HFFc6 (cell line): Measurements from ENCODE around the gene SPOCD1. TPM values are rescaled to one million over a fixed set of nuclear protein-coding genes. Genes with fewer than 3 reads are reported as not detected.

Experiments
- DNase-seq: peaks from one replicate; pipeline ENCODE4 v3.0.0-alpha.2; 2018
- H3K27ac Mint-ChIP-seq: 2 replicates; pipeline ENCODE4 v1.8.0; 2020; ENCODE audit warnings: mild to moderate bottlenecking, mixed read lengths
- H3K27me3 Mint-ChIP-seq: 2 replicates; pipeline ENCODE4 v1.8.0; 2021; ENCODE audit warnings: mild to moderate bottlenecking, moderate library complexity, mixed read lengths; ENCODE audit not compliant: insufficient read depth
- H3K36me3 Mint-ChIP-seq: 2 replicates; pipeline ENCODE4 v1.8.0; 2021; ENCODE audit warnings: low read depth, mixed read lengths
- H3K4me1 Mint-ChIP-seq: 2 replicates; pipeline ENCODE4 v1.8.0; 2020; ENCODE audit warnings: low read depth, mixed read lengths
- H3K4me3 Mint-ChIP-seq: 2 replicates; pipeline ENCODE4 v1.8.0; 2020; ENCODE audit warnings: mild to moderate bottlenecking, moderate library complexity, mixed read lengths
- H3K9me3 Mint-ChIP-seq: 2 replicates; pipeline ENCODE4 v1.8.0; 2020; ENCODE audit warnings: mild to moderate bottlenecking, mixed read lengths
- total RNA-seq, 6 experiments: library from RNA; stranded (reverse); fragmentation: NEBNext Ultra II Directional; extraction: Animal tissue kit (Norgen Biotek cat#: 25700); gene quantifications; 2 replicates in 1 of 6; 3 replicates in 5 of 6; pipeline ENCODE4 v1.2.3, GENCODE V29; 2021
- TF ChIP-seq, protein P1 (sequence below): fragments of 200-600 bp; sonication (generic); IDR thresholded peaks from 2 replicates; pipeline ENCODE4 v1.5.0; 2021; ENCODE audit warnings: antibody characterized with exemption, mild to moderate bottlenecking

Gene SPOCD1
- total RNA-seq, 6 experiments from 2014 or later: 33.7 to 40.4 (median 35.8) TPM

DNA sequence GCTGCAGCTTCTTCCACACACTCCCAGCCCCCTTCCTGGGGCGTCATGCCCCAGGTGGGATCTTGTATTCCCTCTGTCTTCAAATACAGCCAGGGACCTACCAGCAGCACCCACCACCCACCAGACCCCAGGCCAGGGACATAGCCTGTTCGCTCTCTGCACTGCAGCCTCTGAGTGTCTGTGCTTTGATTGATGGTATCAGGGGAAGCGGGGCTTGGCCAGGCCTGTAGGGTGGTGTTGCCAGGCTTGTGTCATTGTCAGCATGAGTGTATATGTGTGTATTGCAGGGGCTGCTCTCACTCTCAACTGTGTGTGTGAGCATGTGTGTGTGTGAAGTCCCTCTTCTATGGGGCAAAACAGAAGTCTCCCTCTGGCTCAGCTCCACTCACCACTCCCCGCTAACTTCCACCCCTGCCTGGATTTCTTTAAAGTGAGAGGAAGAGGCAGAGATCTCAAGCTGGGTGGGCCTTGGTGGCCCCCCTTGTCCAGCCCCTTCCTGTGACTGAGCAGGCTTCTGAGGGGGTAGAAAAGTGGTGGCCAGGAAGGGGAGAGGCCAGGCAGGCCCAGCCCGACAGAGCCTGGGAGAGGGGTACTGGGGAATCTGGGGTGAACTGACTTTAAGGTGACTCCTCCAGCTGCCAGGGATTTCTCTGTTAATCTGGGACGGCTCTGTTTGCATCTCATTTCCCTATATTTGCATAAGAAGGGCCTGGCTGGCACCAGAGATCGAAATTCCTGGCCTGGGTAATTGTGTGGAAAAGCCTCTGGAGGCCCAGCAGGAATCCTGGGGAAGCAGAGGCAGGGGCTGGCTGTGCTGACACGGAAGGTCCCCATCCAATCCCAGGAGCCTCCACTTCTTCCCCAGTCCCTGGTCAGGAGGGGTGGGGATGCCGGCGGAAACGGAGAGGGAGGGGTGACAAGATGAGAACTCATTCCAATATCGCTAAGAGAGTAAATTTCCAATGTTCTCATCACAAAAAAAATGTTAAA is 33.1 kb downstream of the SPOCD1 start:
- Mint-ChIP-seq H3K27me3 (no peaks in the 10 kb centered on the region; the same call in 1 of the 2 replicates), H3K4me3 (no peak overlapping the region), H3K36me3 (no peaks in the 10 kb centered on the region), H3K9me3 (no peaks in the 10 kb centered on the region), H3K27ac (no peak overlapping the region), H3K4me1 (peaks cover 5% of the 10 kb centered on the region)
- TF ChIP-seq, protein P1, sequence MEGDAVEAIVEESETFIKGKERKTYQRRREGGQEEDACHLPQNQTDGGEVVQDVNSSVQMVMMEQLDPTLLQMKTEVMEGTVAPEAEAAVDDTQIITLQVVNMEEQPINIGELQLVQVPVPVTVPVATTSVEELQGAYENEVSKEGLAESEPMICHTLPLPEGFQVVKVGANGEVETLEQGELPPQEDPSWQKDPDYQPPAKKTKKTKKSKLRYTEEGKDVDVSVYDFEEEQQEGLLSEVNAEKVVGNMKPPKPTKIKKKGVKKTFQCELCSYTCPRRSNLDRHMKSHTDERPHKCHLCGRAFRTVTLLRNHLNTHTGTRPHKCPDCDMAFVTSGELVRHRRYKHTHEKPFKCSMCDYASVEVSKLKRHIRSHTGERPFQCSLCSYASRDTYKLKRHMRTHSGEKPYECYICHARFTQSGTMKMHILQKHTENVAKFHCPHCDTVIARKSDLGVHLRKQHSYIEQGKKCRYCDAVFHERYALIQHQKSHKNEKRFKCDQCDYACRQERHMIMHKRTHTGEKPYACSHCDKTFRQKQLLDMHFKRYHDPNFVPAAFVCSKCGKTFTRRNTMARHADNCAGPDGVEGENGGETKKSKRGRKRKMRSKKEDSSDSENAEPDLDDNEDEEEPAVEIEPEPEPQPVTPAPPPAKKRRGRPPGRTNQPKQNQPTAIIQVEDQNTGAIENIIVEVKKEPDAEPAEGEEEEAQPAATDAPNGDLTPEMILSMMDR: no peak
- no peak for DNase-seq

DNA sequence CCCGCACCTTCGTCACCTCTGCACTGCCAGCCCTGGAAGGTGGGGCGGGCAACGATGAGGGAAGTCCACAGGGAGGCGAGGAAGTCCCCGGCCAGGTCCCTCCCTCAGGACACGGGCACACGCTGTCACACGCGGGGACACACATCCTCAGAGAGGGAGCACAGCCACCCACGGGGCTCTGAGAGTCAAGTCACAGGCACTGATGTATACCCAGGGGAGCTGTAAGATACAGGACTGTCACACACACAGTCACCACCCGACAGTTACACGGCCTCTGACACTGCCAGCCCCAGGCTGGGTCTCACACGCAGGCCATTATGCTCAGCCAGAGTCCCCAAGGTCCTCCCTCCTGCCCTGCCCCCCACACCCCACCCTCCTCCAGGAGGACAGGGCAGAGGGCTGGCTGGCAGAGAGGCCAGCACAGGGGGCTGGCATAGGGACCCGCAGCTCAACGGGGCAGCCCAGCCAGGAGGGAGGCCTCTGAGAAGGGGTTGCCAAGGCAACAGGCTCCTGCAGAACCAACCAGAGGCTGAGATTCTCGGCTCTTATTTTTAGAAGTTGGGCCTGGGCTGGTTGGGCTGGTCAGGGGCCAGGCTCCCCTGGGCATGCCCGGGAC is 34.0 kb downstream of the SPOCD1 start:
- no peak overlapping the region for H3K27ac Mint-ChIP-seq
- H3K36me3 Mint-ChIP-seq: no peaks in the 10 kb centered on the region
- TF ChIP-seq, protein P1: no peak
- DNase-seq: no peak
- H3K4me3 Mint-ChIP-seq: no peak overlapping the region
- no peaks in the 10 kb centered on the region for H3K4me1 Mint-ChIP-seq
- no peaks in the 10 kb centered on the region for H3K9me3 Mint-ChIP-seq
- no peaks in the 10 kb centered on the region; the same call in 1 of the 2 replicates for H3K27me3 Mint-ChIP-seq

DNA sequence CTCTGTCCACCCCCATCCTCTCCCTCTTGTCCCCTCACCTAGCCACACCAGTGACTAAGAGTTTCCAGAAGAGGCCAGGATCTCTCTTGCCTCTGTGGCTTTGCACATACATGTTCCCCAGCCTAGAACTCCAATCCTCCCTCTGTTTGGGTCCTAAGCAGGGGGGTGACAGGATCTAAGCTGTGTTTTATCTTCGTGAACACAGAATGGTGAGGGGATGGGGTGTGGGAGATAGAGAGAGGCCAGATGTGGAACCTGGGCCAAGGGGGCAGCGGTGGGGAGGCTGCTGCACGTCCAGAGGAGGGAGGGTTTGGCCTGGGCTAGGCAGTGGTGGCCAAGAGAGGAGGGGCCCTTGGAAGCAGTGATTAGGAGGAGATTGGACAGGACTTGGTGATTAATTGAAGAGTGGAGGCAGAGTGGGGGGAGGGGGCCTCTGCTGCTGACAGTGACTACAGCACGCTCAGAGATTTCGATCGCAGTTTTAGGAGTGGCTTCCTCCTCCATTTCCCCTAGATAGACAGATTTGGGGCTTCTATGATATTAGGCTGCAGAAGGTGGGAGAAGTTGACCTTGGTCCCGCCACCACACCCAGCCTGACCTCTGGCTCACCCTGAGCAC is 34.6 kb downstream of the SPOCD1 start:
- Mint-ChIP-seq H3K27me3 (no peaks in the 10 kb centered on the region; the same call in 1 of the 2 replicates), H3K27ac (no peak overlapping the region)

DNA sequence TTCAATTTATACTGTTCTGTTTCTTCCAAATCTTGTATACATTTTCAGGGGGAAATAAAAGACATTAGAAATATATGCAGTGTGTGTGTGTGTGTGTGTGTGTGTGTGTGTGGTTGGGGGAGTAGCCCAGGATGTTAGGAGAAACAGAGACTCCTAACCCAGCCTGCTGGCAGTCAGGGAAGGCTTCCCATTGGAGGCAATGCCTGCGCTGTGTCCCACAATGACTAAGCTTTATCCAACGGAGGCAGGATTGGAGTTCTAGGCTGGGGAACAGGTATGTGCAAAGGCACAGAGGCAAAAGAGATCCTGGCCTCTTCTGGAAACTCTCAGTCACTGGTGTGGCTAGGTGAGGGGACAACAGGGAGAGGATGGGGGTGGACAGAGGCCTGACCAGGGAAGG is 35.2 kb downstream of the SPOCD1 start:
- Mint-ChIP-seq H3K9me3 (no peaks in the 10 kb centered on the region), H3K4me3 (no peak overlapping the region), H3K36me3 (no peaks in the 10 kb centered on the region), H3K4me1 (no peaks in the 10 kb centered on the region), H3K27me3 (peaks cover 2% of the 10 kb centered on the region; the same call in 1 of the 2 replicates), H3K27ac (no peak overlapping the region)
- TF ChIP-seq, protein P1: no peak
- DNase-seq: no peak

More for the DNA sequence above, 34.6 kb downstream of the SPOCD1 start:
- Mint-ChIP-seq H3K9me3 (no peaks in the 10 kb centered on the region), H3K36me3 (no peaks in the 10 kb centered on the region), H3K4me3 (no peak overlapping the region), H3K4me1 (no peaks in the 10 kb centered on the region)
- DNase-seq: no peak
- TF ChIP-seq, protein P1: no peak

DNA sequence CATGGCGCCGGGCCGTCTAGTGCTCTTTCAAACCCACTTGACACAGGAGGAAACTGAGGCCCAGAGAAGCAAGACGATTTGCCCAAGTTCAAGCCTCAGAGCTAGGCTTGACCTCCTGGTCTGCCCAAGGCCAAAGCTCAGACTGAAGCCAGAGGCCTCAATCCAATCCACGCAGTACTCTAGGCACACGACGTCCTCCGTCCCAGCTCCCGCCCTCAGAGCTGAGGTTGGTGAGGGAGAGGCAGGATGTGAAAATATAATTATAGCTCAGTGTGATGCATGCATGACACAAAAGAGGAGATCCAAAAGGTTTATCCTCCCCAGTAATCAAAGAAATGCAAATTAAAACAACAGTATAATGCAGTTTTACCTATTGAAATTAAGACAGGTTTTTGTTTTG is 36.1 kb downstream of the SPOCD1 start:
- TF ChIP-seq, protein P1: no peak
- no peaks in the 10 kb centered on the region for H3K4me1 Mint-ChIP-seq
- DNase-seq: no peak
- H3K27ac Mint-ChIP-seq: no peak overlapping the region
- H3K4me3 Mint-ChIP-seq: no peak overlapping the region
- H3K36me3 Mint-ChIP-seq: no peaks in the 10 kb centered on the region
- H3K27me3 Mint-ChIP-seq: peaks cover 9% of the 10 kb centered on the region
- no peaks in the 10 kb centered on the region for H3K9me3 Mint-ChIP-seq
